Cardiac septum (tissue), 1 donor: Measurements from ENCODE around the gene FOXR1. TPM values are rescaled to one million over a fixed set of nuclear protein-coding genes. Genes with fewer than 3 reads are reported as not detected.

Experiments
- DNase-seq: peaks from one replicate; pipeline ENCODE4 v3.0.0-alpha.2; 2020; ENCODE audit warnings: low spot score
- intact Hi-C: fragments of 100-400 bp; cut with DNase I; formaldehyde crosslinking; loops from one replicate; pipeline ENCODE4 v1.14.0; 2022
- microRNA-seq: library from miRNA; unstranded; fragments of <30 nt; microRNA quantifications from one replicate; pipeline ENCODE4 v1.2.0, GENCODE V29; 2020
- total RNA-seq: library from RNA; stranded (reverse); fragmentation: NEBNext Ultra II Directional; extraction: Animal tissue kit (Norgen Biotek cat#: 25700); gene quantifications from one replicate; pipeline ENCODE4 v1.2.1, GENCODE V29; 2021
- donor health status: DM: no; HTN: no; CAD: no.

Gene FOXR1
- total RNA-seq, 1 donor from 2014 or later = not detected

DNA sequence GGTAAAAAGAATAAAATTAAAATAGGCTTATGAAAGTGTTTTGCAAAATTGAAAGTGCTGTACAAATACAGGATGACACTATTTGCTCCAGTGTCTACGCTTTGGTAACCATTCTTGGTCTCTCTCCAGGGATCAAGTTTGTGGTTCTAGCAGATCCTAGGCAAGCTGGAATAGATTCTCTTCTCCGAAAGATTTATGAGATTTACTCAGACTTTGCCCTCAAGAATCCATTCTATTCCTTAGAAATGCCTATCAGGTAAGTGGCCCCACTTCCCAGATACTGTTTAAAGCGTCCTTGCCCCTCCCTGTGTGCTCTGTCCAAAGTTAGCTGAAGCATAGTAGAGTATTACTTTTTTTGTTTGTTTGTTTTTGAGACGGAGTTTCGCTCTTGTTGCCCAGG lies 50.1 kb downstream of the FOXR1 start:
- intact Hi-C loops = no loop called here

DNA sequence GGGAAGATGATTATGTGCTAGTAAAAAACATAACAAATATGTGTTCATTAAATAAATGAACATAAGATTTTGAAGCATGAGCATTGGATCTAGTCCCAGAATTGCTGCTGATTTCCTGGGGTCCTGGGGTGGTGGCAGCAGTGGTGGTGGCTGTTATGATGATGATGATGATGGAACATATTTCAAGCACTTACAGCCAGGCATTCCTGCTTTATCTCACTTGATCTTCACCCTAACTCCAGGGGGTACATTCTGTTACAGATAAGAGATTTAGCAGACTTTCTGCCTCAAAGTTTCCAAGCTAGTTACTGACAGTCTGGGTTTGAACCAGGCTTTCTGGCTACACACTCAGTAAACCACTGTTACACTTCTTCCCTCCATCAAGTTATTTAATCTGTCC lies 52.2 kb downstream of the FOXR1 start:
- intact Hi-C loops = no loop called here
- no peak for DNase-seq

More for the DNA sequence above, 50.1 kb downstream of the FOXR1 start:
- DNase-seq = no peak

DNA sequence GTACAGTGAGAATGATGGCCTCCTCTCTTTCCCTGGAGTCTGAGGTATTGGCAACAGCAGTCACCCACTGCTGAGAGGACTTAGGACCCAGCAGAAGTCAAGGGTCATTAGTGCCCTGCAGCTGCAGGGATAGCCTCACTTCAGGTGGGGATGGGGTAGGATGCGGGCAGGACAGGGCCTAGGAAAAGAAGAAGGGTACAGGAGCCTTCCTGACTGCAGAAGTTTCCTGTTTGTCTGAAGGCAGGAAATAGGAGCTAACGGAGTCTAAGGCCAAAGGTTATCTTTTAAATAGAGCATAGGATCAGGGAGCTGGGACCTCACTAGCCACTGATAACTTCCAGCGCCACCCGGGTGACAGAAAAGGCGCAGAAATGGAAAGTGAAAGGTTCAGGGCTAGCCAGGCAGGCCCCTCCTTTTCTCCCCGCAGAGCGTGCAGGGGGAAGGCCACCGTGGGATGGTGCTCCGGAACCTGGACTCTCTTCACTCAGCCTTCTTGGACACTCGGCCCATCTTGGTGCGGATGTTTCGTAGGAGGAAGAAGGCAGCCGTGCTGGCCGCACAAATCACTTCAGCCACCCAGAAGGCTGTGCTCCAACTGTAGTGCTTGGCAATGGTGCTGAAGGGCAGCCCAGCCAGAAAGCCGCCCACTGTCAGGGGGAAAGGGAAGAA lies 53.0 kb downstream of the FOXR1 start:
- intact Hi-C loops = no loop called here
- DNase-seq = no peak

DNA sequence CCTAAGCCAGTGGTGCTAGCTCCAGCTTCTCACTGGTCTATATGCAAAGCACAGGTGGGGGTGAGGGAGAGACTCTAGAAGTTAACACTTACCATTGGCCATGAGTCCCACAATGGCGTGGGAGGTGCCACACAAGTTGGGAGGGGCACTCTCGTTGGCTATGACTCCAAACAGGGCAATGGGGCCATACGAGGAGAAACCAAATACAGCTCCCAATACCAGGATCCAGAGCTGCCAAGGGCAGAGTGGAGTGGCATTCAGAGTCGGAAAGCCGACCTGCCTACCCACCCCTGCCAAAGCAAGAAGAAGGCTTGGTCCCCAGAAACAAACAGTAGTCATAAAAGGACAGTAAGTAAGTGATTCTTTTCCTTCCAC lies 53.5 kb downstream of the FOXR1 start:
- intact Hi-C loops = no loop called here
- no peak for DNase-seq

DNA sequence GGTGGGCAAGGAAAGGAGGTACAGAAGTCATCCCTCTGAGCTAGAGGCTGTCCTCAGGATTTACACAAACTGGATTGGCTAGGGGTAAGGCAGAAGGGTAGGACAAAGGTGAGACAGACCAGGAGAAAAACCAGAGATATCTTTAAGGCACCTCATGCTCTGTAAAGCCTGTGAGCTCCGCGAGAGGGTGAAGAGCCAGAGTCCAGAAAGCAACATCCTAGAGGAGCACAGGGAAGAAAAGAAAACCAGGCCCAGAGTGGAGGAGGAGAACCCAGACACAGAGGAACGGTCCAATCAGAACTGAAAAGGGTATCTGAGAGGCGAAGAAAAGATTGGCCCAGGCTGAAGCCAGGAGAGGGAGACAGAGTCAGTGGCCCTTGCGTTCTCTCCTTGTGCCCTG lies 54.0 kb downstream of the FOXR1 start:
- intact Hi-C loops = no loop called here
- no peak for DNase-seq

DNA sequence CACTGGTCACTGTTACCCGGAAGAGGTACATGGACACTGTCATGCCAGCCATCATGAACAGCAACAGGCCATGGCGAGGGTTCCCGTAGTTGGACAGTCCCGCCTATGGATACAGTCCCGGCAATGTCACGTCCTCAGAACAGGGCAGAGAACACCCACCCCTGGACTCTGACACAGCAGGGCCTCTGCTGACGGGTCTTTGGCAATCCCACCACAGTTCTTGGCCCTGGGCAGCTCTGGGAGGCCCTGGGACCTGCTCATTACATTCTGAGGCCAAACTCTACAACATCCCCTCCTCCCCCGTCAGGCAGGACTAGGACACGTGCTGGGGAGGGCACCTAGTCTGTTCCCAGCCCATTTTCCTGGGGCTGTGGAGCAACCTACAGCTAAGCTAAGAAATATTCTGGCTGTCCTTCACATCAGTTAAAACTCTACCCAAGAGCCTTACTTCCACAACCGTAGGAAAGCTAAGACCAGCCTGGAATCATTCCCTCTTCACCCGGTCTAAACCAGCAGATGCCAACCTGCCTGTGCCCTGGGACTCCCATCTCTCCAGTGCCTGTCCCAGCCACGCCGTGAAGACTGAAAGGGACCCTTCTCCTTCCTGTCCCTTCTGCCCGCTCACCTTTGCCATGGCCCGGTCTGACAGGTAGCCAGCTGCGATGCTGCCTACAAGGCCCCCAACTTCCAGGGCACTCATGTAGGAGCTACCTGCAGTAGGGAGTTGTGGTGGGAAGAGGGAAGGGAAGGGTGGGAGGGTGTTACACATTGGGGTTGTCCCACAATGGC lies 54.6 kb downstream of the FOXR1 start:
- intact Hi-C loops = no loop called here
- no peak for DNase-seq

DNA sequence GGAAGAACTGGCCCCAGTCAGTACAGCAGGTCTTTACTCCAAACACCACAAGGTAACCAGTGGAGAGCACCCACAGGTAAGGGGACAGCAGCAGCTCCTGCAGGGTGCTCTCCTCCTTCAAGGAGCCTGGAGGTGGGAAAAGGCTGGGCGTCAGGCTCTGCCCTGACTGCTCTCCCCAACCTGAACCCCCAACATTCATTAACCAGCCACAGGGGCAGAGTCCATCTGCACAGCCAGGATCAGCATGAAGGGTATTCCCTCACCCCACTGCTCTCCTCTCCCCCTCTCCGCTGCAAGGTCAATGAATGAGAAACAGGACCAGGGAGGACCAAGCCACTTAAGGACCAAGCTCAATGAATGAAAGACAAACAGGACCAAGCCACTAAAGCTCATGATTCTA lies 55.4 kb downstream of the FOXR1 start:
- intact Hi-C loops = no loop called here
- DNase-seq = no peak

DNA sequence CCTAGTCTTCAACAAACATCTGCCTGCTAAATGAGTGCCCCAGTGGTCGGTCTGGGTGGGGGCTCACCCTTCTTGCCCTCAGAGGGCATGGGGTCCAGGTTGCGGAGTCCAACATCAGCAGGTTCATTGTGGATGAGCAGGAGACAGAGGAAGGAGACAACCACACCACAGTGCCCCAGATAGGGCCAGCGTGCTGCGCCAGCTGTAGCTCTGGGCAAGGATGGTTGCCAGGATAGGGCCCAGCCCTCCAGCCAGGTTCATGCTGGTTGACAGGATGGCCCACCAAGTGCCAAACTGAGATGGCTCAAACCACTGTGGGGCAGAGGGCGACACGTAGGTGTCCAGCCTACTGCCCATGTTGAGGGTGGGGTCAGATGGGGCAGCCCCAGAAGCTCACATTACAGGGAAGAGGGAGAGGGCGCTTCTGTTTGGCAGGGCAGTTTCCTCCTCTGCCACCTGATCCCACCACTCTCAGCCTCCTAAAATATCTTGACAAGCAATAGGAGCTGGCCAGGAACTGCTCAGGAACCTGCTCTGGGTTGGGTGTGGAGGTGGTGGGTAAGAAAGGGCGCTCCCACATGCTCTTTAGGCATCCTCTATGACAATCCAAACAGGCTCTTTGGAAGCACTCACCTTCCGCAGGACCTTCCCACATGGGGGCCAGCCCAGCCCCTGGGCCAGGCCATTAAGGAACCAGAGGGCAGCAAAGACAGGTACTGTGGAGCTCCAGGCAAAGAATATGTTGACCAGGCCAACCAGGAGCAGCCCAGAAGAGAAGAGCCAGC lies 56.2 kb downstream of the FOXR1 start:
- DNase-seq = no peak
- intact Hi-C loops = no loop called here

DNA sequence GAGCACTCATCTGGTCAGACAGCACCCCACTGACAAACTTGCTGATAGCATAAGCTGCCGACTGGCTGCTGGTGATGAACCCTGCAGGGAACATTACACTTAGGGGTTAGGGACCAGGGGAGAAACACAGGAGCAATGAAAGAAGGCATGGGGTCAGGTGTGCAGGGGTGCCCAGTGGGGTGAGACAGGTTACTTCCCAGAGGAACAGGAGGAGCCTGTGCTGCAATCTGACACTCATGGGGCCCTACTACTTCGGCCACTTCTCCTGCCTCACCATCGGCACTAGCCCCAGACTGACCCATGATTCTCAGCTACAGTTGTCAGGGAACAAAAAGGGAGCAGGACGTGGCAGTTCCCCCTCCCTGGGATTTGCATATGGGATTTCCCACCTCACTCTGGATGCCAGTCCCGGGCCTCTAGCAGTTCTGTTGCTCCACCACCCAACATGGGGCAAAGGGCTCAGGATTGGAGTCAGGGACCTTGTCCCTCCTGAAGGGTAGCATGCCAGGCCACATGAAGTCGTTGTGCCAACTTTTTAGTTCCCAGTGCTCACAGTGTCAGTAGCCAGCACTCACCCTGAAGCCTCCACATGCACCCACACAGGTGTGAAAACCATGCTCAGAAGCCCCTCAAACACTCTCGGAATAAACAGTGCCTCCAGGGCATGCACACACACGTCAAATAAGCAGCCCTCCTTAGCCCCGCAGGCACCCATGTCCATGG lies 56.9 kb downstream of the FOXR1 start:
- intact Hi-C loops = no loop called here
- no peak for DNase-seq

DNA sequence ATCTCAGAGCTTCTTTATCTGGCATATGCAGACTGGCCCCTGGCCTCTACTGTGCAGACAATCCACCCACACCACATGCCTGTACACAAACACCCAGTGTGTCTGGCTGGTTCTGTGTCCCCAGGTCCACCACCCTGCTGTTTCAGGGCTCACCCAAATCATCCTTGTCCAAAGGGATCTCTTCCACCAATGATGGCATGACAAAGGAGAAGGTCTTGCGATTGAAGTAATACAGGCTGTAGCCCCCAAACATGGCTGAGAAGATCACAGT lies 57.4 kb downstream of the FOXR1 start:
- no peak for DNase-seq
- intact Hi-C loops = no loop called here

DNA sequence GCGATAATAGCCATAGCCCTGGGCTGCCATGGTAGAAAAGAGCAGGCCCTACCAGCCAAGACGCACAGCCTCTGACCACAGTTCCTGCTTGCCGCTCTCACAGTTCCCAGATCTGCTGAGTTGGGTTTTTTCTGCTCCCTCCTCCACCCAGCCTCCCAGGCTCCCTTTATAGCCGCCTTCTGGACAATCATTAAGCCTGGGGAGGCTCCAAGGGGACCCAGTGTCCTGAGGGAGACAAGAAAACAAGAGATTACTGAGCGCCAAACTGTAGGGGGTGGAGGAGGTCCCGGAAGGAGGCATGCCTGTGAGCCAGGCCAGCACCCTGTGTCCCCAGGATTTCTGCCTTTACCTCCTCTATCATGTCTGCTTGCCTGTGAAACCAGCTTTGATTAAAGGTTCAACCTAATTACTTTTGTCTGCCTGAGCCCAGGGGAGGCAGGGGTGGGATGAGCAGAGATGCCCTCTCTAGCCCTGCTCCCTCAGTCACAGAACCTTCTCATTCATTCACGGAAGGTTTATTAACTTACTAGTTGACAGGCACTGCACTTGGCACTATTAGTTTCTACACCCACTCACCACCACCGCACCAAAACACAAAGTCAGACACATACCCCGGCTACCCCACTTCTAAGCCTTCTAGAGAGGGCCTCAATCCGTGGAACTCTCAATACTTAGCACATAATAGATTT lies 57.9 kb downstream of the FOXR1 start:
- DNase-seq = no peak
- intact Hi-C loops = loop anchor here (1.0 kb wide), 1 partner anchor 11 kb away; the partner anchor contains the start of genes RPS25 and TRAPPC4

DNA sequence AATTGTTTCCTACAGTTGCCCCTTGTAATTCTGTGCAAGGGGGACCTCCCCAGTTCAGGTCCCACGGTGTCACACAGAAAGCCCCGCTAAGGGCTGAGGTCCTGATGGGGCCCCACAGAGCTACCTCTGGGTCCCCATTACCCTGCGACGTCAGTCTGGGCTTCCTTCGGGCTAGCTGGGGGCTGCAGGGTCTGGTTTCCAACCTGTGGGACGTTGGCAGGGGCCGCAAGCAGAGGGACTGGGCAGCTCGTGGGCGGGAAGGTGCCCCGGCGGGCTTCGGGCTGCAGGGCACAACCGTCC lies 58.4 kb downstream of the FOXR1 start:
- DNase-seq = no peak
- intact Hi-C loops = loop anchor here (1.0 kb wide), 1 partner anchor 12 kb away; the partner anchor contains the start of genes RPS25 and TRAPPC4

DNA sequence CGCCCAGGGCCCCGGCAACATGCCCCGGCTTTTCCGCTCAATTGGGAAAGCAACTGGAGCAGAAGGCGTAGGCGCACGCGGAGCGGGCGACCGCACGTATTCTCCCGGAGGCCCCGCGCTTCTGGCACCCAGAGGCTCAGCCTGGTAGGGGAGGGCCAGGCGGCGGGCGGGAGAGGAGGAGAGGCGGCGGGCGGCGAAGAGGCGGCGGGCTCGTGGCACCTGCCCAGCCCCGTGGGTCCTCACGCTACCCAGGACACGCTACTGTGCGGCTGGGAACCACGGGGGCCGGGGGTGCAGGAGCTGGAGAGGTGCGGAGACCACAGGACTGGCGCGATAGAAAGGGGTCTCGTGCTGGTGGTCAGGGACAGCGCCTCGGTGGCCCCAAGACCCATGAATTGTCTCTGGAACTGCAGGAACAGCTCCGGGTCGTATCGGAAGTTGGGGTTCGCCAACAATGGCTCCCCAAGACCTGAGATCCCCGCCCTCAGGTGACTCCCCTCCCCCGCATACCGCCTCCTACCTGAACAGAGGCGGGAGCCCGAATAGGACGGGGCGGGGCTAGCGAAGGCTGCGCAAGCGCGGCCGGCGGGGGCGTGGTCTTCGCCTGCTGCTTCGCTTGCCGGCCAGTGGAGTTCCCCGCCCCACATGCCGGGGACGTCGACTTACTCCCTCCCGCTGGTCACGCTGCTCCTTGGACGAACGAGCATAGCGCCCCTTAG lies 58.9 kb downstream of the FOXR1 start, which contains the start of gene SLC37A4:
TSS of gene SLC37A4 (minus strand) at position 549 of the 719 bp plus-strand sequence.
- peak; percentile 99 for DNase-seq
- intact Hi-C loops = loop anchor here (1.0 kb wide), 1 partner anchor 12 kb away; the partner anchor contains the start of genes RPS25 and TRAPPC4

Small RNA genes within 50 kb of the gene (microRNA-seq; reads per million reads assigned to microRNA genes)
- not detected for gene MIR3656

Other genes starting within 250 kb of the FOXR1 start
- gene DDX6, start 180.6 kb upstream of the FOXR1 start, total RNA-seq = 118 TPM
- gene CXCR5, start 87.9 kb upstream of the FOXR1 start, total RNA-seq = not detected
- 41.4 TPM for gene BCL9L, start 45.8 kb upstream of the FOXR1 start, total RNA-seq
- gene UPK2, start 15.5 kb upstream of the FOXR1 start, total RNA-seq = not detected
- gene CENATAC, start 26.4 kb downstream of the FOXR1 start, total RNA-seq = 15.0 TPM
- gene RPS25, start 46.6 kb downstream of the FOXR1 start, total RNA-seq = 572 TPM
- gene TRAPPC4, start 47.0 kb downstream of the FOXR1 start, total RNA-seq = 42.4 TPM
- gene SLC37A4, start 59.1 kb downstream of the FOXR1 start, total RNA-seq = 3.9 TPM
- 90.7 TPM for gene HYOU1, start 85.4 kb downstream of the FOXR1 start, total RNA-seq
- gene VPS11, start 96.1 kb downstream of the FOXR1 start, total RNA-seq = 18.5 TPM
- 14.7 TPM for gene HMBS, start 113.1 kb downstream of the FOXR1 start, total RNA-seq
- 18.9 TPM for gene DPAGT1, start 130.1 kb downstream of the FOXR1 start, total RNA-seq
- gene C2CD2L, start 135.6 kb downstream of the FOXR1 start, total RNA-seq = 11.8 TPM
- gene HINFP, start 149.8 kb downstream of the FOXR1 start, total RNA-seq = 14.5 TPM
- gene ABCG4, start 177.3 kb downstream of the FOXR1 start, total RNA-seq = 1.0 TPM
- gene NLRX1, start 197.0 kb downstream of the FOXR1 start, total RNA-seq = 25.4 TPM
- gene NHERF4, start 213.7 kb downstream of the FOXR1 start, total RNA-seq = not detected
- gene CBL, start 234.6 kb downstream of the FOXR1 start, total RNA-seq = 13.4 TPM